Germinal center (tissue), 1 donor: ENCODE data around the gene MRPS15.

ENCODE experiments used
- DNase-seq: peaks from one replicate; pipeline ENCODE4 v3.0.0; 2012; ENCODE audit warnings: mixed read lengths, low spot score

The MRPS15 gene

GRCh38 chr1:36420409-36420808 lies 43.8 kb downstream of the MRPS15 start:
- DNase-seq: no peak

DNA sequence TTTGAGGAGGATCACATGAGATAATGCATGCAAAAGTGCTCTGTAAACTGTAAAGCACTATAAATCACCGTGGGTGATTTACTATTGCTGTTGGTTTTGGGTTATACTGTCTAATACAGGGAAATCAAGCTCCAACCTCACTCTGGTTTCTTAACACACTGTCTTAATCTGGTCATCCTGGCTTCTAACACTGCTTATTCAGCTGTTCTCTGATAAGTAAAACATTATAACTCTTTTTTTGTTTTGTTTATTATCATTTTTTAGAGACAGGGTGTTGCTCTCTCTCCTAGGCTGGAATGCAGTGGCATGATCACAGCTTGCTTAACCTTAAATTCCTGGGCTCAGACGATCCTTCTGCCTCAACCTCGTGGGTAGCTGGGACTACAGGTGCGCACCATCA lies 44.6 kb downstream of the MRPS15 start:
- no peak for DNase-seq

DNA sequence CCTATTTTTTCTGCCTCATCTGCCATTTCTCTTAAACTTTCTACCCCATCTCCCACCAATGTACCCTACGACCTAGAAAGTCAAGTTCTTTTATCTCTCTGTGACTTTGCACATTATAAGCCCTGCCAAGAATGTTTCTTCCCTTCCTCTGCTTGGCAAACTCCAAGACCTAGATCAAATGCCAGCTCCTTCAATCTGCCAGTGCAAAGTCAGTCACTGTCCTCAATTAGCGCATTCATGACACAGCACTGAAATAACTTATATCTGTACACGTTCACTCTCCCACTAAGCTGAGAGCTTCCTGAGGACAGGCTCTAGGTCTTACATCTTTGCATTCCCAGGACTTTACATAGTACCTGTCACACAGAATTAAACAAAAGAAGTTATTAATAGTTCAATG lies 45.0 kb downstream of the MRPS15 start:
- DNase-seq: no peak

DNA sequence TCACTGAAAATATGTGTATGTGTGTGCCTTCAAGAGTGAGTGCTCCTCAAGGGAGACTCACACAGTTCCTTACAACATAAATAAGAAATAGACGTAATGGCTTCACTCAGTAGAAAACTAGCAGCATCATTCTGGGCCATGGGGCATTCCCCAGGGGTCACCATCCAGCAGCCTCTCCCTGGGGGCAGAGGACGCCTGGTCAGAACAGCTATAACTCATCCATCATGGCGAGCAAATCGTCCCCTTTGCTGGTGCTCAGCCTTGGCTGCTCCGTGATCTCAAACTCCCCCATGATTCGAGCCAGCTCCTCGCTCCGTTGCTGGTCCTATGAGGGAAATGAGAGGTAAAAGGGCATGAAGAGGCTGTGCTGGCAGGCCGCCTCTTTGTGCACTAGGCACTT lies 46.3 kb downstream of the MRPS15 start:
- DNase-seq: no peak

DNA sequence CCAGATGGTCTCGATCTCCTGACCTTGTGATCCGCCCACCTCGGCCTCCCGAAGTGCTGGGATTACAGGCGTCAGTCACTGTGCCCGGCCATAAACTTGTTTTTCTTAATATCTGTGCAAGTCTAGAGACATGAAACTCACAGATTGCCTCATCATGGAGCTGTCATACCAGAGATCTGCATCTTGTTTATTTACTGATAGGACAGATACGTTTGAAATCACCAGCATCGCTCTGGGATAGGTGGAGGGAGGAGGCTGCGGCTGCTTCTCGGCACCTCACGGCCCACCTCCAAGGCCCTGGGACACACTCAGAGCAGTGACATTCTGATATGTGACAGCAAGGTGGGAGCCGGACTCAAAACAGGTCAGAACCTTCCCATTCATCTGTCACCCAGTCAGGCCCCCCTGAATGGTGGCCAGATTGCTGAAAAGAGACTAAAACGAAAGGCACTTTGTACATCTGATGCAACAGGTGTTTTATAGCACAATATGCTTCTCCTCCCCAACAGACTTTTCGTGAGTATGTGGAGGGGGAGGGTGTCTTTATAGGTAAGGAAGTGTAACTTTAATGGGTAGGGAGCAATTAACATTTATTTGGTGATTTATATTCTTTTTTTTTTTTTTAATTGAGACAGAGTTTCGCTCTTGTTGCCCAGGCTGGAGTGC lies 48.4 kb downstream of the MRPS15 start:
- DNase-seq: no peak

- no peak for DNase-seq
These were observed 49.8 kb downstream of the MRPS15 start for GRCh38 chr1:36414384-36414783.

DNA sequence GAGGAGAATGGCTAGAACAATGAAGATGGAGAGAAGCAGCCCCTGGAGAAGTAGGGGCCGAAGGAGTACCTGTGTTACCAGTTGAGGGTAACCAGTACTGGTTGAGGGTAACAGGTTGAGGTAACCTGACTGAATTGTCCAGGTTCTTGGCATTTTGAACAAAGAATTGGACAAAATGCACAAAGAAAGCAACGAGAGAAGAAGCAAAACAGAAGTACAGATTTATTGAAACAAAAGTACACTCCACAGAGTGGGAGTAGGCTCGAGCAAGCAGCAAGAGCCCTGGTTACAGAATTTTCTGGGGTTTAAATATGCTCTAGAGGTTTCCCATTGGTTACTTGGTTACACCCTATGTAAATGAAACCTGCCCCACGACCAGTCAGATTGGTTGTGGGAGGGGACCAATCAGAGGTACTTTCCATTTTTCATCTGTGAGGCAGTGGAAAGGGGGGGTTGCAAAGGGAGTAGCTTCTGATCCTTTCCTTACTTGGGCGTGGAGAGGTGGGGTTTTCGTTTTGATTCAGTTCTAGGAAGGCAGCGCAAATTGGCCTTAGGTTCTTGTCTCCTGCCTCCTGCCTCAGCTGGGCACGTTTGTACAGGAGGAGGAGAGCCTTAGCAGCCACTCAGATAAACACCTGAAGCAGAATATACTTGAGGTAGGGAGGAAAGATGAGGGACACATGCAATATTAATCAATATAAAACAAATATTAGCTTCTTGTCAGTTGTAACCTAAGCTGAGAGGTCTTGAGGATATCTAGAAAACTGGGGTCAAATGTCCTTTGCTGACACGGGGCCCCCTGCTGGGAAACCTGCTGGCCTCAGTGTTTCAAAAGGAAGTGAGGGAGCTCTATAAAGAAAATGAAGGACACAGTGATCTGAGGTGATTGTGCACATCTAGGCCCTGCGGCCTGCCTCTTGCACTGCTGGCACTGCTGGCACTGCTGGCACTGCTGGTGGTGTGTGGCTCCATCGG lies 52.2 kb downstream of the MRPS15 start:
- no peak for DNase-seq

DNA sequence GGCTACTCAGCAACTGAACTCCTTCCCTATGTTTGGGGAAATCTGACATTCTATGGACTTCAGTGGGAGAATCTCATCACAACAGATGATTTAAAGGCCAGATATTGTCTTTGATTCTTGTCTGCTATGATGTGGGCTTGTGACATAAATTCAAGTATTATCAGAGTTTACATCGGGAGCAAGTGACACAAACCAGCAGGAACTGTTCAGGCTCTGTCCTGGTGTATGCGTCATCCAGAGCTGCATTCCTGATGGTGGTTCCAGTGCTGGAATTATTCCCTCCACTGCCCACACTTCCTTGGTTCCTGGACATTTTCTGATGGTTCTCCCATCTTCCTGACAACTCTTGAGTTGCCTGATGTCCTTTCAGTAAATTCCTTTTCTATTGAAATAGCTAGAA lies 55.7 kb downstream of the MRPS15 start:
- no peak for DNase-seq

- DNase-seq: no peak
These were observed 57.7 kb downstream of the MRPS15 start for GRCh38 chr1:36406440-36406839.
